Keratinocyte (primary cell): ENCODE data around the gene CPAMD8. TPM values are rescaled to one million over a fixed set of nuclear protein-coding genes. Genes with fewer than 3 reads are reported as not detected.

Source experiments
- DNase-seq: peaks from one replicate; pipeline ENCODE4 v3.0.0-alpha.2; 2011; ENCODE audit warnings: low read depth, missing footprints, low spot score
- FAIRE-seq: peaks from 2 replicates; lab custom pipeline; 2011; peaks lifted over from hg19 to GRCh38; lab: Jason Lieb, UNC
- H2AFZ ChIP-seq: 2 replicates; pipeline ENCODE4 v1.6.0; 2012; ENCODE audit warnings: low read length, control low read depth, inconsistent platforms; ENCODE audit not compliant: control insufficient read depth
- H3K27ac ChIP-seq: 2 replicates; pipeline ENCODE4 v1.5.1; 2011; ENCODE audit warnings: low read length; ENCODE audit not compliant: control insufficient read depth, insufficient read depth
- H3K27me3 ChIP-seq: 3 replicates; pipeline ENCODE4 v1.6.0; 2011; ENCODE audit warnings: low read length; ENCODE audit not compliant: control insufficient read depth, insufficient read depth; ENCODE audit errors: extremely low read depth
- H3K36me3 ChIP-seq, 2 experiments: 2 replicates in 1 of 2; 3 replicates in 1 of 2; pipeline ENCODE4 v1.5.1; 2011; ENCODE audit warnings: low read length in 2 of 2, mild to moderate bottlenecking in 1 of 2; ENCODE audit not compliant: control insufficient read depth in 2 of 2, insufficient read depth in 2 of 2; ENCODE audit errors: extremely low read depth in 1 of 2
- H3K4me1 ChIP-seq: 3 replicates; pipeline ENCODE4 v1.5.1; 2011; ENCODE audit warnings: low read length; ENCODE audit not compliant: control insufficient read depth, insufficient read depth; ENCODE audit errors: extremely low read depth
- H3K4me2 ChIP-seq: 3 replicates; pipeline ENCODE4 v1.6.0; 2011; ENCODE audit warnings: low read depth, low read length; ENCODE audit not compliant: control insufficient read depth, insufficient read depth; ENCODE audit errors: extremely low read depth
- H3K4me3 ChIP-seq, 3 experiments: fragments of 200-600 bp in 1 of 3; sonication (generic) in 1 of 3; 2 replicates in 2 of 3; 3 replicates in 1 of 3; pipeline ENCODE4 v1.5.1; 2011 to 2016; ENCODE audit warnings: low read length in 3 of 3, mild to moderate bottlenecking in 3 of 3, control low read depth in 2 of 3, inconsistent platforms in 1 of 3, low read depth in 1 of 3, mixed read lengths in 1 of 3, mixed run types in 1 of 3, moderate library complexity in 1 of 3; ENCODE audit not compliant: control insufficient read depth in 2 of 3, insufficient read depth in 2 of 3; ENCODE audit errors: extremely low read depth in 1 of 3
- H3K79me2 ChIP-seq: 2 replicates; pipeline ENCODE4 v1.6.0; 2012; ENCODE audit warnings: low read length; ENCODE audit not compliant: control insufficient read depth, insufficient read depth
- H3K9ac ChIP-seq: 3 replicates; pipeline ENCODE4 v1.6.0; 2011; ENCODE audit warnings: low read length; ENCODE audit not compliant: control insufficient read depth, insufficient read depth; ENCODE audit errors: extremely low read depth
- H3K9me1 ChIP-seq: 3 replicates; pipeline ENCODE4 v1.6.0; 2011; ENCODE audit warnings: low read length; ENCODE audit not compliant: control insufficient read depth, insufficient read depth; ENCODE audit errors: extremely low read depth
- H3K9me3 ChIP-seq: 2 replicates; pipeline ENCODE4 v1.5.1; 2012; ENCODE audit warnings: low read depth, low read length; ENCODE audit not compliant: control insufficient read depth
- H4K20me1 ChIP-seq: 3 replicates; pipeline ENCODE4 v1.6.0; 2011; ENCODE audit warnings: low read length; ENCODE audit not compliant: control insufficient read depth, insufficient read depth; ENCODE audit errors: extremely low read depth
- CTCF ChIP-seq, 3 experiments: IDR thresholded peaks in 1 of 3; conservative IDR thresholded peaks in 1 of 3; optimal IDR thresholded peaks in 1 of 3; 2 replicates in 2 of 3; 3 replicates in 1 of 3; pipeline versions ENCODE3 to v1.5.1; 2011; ENCODE audit warnings: low read length in 3 of 3, mild to moderate bottlenecking in 3 of 3, moderate library complexity in 2 of 3, control low read depth in 1 of 3, inconsistent platforms in 1 of 3; ENCODE audit not compliant: insufficient read depth in 2 of 3; ENCODE audit errors: extremely low read depth in 1 of 3
- EZH2 ChIP-seq: IDR thresholded peaks from one replicate; pipeline ENCODE4 v1.6.1; 2012; ENCODE audit warnings: inconsistent platforms, mild to moderate bottlenecking, low read length, moderate library complexity
- dilution Hi-C: fragments of 300-500 bp; cut with MboI; formaldehyde crosslinking; loops from one replicate; pipeline ENCODE4 v1.7.0; 2020; ENCODE audit warnings: low sequenced_read_pairs; ENCODE audit not compliant: extremely low pct_ligation_motif_present
- polyA plus RNA-seq, 5 experiments: library from polyadenylated mRNA; depleted of rRNA in 3 of 5; stranded (reverse) in 3 of 5; stranded (forward) in 1 of 5; unstranded in 1 of 5; fragments of >200 nt; gene quantifications; 1 replicate in 1 of 5; 2 replicates in 3 of 5; 3 replicates in 1 of 5; pipeline versions ENCODE4 v1.2.1 to v1.2.3, GENCODE V29; 2011 to 2012; ENCODE audit warnings: missing spikeins in 2 of 5, low read depth in 1 of 5, low replicate concordance in 1 of 5

CPAMD8 gene
- polyA plus RNA-seq, 1 donor (not counting 4 experiments of a cell fraction or from before 2014, with no cell fraction given) = 0.38 TPM

- no peaks in the 10 kb centered on the region for H3K27me3 ChIP-seq
- no peak overlapping the region for H3K27ac ChIP-seq
- H3K9me3 ChIP-seq = peaks cover 7% of the 10 kb centered on the region
- no peak overlapping the region for H3K9ac ChIP-seq
- TF ChIP-seq CTCF (optimal IDR thresholded peaks at IDR 0.05 in 1 of 3, IDR thresholded peaks at IDR 0.05 in 1 of 3, conservative IDR thresholded peaks at IDR 0.05 in 1 of 3; ENCODE audit: extremely low read depth in 1 of 3, insufficient read depth in 2 of 3, low read length in 3 of 3) = no peak
- TF ChIP-seq EZH2 = no peak
- H3K36me3 ChIP-seq = peaks cover 3 to 29% of the 10 kb centered on the region in 2 experiments
- no peaks in the 10 kb centered on the region for H4K20me1 ChIP-seq
- DNase-seq (no peak), FAIRE-seq (no peak)
- dilution Hi-C loops = no loop called here
- H3K79me2 ChIP-seq = no peaks in the 10 kb centered on the region
- H3K4me1 ChIP-seq = no peaks in the 10 kb centered on the region
- H2AFZ ChIP-seq = no peak overlapping the region
- H3K9me1 ChIP-seq = no peaks in the 10 kb centered on the region
- no peak overlapping the region for H3K4me3 ChIP-seq
- H3K4me2 ChIP-seq = no peak overlapping the region
Observed at GRCh38 chr19:17055636-17056035, 29.0 kb upstream of the CPAMD8 start.

DNA sequence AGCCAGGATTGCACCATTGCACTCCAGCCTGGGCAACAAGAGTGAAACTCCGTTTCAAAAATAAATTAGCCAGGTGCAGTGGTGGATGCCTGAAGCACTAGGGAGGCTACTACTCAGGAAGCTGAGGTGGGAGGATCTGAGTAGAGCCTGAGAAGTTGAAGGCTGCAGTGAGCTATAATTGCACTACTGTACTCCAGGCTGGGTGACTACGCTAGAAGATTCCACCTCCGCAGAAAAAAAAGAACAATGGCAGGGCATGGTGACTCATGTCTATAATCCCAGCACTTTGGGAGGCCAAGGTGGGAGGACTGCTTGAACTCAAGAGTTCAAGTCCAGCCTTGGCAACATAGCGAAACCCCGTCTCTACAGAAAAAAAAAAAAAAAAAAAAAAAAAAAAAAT, 28.1 kb upstream of the CPAMD8 start:
- no peaks in the 10 kb centered on the region for H3K9me1 ChIP-seq
- peaks cover 7% of the 10 kb centered on the region for H3K9me3 ChIP-seq
- no peaks in the 10 kb centered on the region for H4K20me1 ChIP-seq
- TF ChIP-seq CTCF (optimal IDR thresholded peaks at IDR 0.05 in 1 of 3, IDR thresholded peaks at IDR 0.05 in 1 of 3, conservative IDR thresholded peaks at IDR 0.05 in 1 of 3; ENCODE audit: extremely low read depth in 1 of 3, insufficient read depth in 2 of 3, low read length in 3 of 3) (no peak), EZH2 (no peak)
- no peaks in the 10 kb centered on the region for H3K79me2 ChIP-seq
- no peak overlapping the region for H2AFZ ChIP-seq
- H3K4me1 ChIP-seq = peaks cover 3% of the 10 kb centered on the region
- H3K27me3 ChIP-seq = no peaks in the 10 kb centered on the region
- dilution Hi-C loops = no loop called here
- H3K36me3 ChIP-seq = peaks cover 3 to 27% of the 10 kb centered on the region in 2 experiments
- FAIRE-seq = no peak
- no peak overlapping the region for H3K4me2 ChIP-seq
- H3K4me3 ChIP-seq = no peak overlapping the region
- DNase-seq = no peak
- H3K9ac ChIP-seq = no peak overlapping the region
- no peak overlapping the region for H3K27ac ChIP-seq
